Endothelial cell (in vitro differentiated cells): Measurements from ENCODE around the gene ID1. TPM values are rescaled to one million over a fixed set of nuclear protein-coding genes. Genes with fewer than 3 reads are reported as not detected.
"Not testable (repeated sequence)": the region's sequence is repeated elsewhere in the genome, so short reads cannot be mapped to it uniquely, and the experiment has no call there.

Experiments
- DNase-seq: peaks from one replicate; pipeline ENCODE4 v3.0.0; 2021; ENCODE audit warnings: low spot score
- H3K27ac Mint-ChIP-seq: one replicate; pipeline ENCODE4 v1.8.0; 2021; ENCODE audit warnings: mixed read lengths, inconsistent platforms; ENCODE audit not compliant: unreplicated experiment
- H3K27me3 Mint-ChIP-seq: one replicate; pipeline ENCODE4 v1.8.0; 2021; ENCODE audit warnings: mild to moderate bottlenecking, moderate library complexity, mixed read lengths, inconsistent platforms; ENCODE audit not compliant: unreplicated experiment
- H3K36me3 Mint-ChIP-seq: one replicate; pipeline ENCODE4 v1.8.0; 2021; ENCODE audit warnings: mild to moderate bottlenecking, low read depth, mixed read lengths, inconsistent platforms; ENCODE audit not compliant: unreplicated experiment
- H3K4me1 Mint-ChIP-seq: one replicate; pipeline ENCODE4 v1.8.0; 2021; ENCODE audit warnings: mild to moderate bottlenecking, mixed read lengths, inconsistent platforms; ENCODE audit not compliant: unreplicated experiment
- H3K4me3 Mint-ChIP-seq: one replicate; pipeline ENCODE4 v1.8.0; 2021; ENCODE audit warnings: mild to moderate bottlenecking, mixed read lengths, inconsistent platforms; ENCODE audit not compliant: unreplicated experiment
- H3K9me3 Mint-ChIP-seq: one replicate; pipeline ENCODE4 v1.8.0; 2021; ENCODE audit warnings: mixed read lengths, inconsistent platforms; ENCODE audit not compliant: unreplicated experiment
- total RNA-seq: library from RNA; stranded (reverse); fragmentation: NEBNext Ultra II Directional; extraction: Animal tissue kit (Norgen Biotek cat#: 25700); gene quantifications from one replicate; pipeline ENCODE4 v1.2.1, GENCODE V29; 2021; ENCODE audit not compliant: unreplicated experiment
- TF ChIP-seq, protein P1 (sequence below): fragments of 200-600 bp; sonication (generic); IDR thresholded peaks from one replicate; pipeline ENCODE4 v1.5.0; 2021; ENCODE audit warnings: antibody characterized with exemption; ENCODE audit not compliant: unreplicated experiment

ID1 gene
- total RNA-seq, 1 donor from 2014 or later = 85.2 TPM

DNA sequence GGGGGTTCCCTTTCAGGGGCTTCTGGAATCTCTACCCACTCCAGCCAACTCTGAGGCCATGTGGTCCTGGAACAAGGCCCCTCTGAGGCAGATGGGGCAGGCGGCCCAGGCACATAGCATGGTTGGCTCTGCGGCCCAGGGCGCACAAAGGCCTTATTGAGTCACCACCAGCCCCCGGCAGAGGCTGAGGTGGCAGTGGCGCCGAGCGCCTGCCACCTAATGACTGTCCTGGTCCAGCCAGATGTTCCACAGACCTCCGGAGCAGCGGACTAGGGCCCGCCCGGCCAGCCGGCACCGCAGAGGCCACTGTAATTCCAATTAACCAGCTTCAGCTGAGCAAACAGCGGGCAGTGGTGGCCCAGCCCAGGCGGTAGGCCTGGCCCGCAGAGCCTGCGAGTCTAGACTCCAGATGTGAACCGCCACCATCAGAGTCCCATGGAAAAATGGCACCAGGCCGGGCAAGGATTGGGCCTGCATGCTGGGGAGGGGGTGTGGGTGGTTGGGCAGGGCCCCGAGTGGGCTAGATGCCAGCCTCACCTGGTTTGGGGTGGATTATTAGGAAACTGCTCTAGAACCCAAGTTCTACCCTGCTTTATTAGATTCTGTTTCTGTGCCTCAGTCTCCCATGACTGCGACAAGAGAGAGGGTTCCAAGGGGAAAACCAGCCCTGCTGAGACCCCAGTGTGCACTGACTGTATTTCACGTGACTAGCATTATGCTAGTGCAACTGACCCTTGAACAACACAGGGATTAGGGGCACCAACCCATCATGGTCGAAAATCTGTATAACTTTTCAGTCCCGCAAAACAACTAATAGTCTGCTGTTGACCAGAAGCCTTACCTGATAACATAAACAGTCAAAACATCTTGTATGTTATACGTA lies 34.1 kb upstream of the ID1 start:
- TF ChIP-seq, protein P1, sequence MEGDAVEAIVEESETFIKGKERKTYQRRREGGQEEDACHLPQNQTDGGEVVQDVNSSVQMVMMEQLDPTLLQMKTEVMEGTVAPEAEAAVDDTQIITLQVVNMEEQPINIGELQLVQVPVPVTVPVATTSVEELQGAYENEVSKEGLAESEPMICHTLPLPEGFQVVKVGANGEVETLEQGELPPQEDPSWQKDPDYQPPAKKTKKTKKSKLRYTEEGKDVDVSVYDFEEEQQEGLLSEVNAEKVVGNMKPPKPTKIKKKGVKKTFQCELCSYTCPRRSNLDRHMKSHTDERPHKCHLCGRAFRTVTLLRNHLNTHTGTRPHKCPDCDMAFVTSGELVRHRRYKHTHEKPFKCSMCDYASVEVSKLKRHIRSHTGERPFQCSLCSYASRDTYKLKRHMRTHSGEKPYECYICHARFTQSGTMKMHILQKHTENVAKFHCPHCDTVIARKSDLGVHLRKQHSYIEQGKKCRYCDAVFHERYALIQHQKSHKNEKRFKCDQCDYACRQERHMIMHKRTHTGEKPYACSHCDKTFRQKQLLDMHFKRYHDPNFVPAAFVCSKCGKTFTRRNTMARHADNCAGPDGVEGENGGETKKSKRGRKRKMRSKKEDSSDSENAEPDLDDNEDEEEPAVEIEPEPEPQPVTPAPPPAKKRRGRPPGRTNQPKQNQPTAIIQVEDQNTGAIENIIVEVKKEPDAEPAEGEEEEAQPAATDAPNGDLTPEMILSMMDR = no peak
- Mint-ChIP-seq H3K36me3 (peaks cover 3% of the 10 kb centered on the region), H3K9me3 (no peaks in the 10 kb centered on the region), H3K27ac (peak overlapping the region; percentile 26), H3K27me3 (peaks cover 25% of the 10 kb centered on the region), H3K4me3 (peak overlapping the region; percentile 42), H3K4me1 (peaks cover 27% of the 10 kb centered on the region)
- no peak for DNase-seq

DNA sequence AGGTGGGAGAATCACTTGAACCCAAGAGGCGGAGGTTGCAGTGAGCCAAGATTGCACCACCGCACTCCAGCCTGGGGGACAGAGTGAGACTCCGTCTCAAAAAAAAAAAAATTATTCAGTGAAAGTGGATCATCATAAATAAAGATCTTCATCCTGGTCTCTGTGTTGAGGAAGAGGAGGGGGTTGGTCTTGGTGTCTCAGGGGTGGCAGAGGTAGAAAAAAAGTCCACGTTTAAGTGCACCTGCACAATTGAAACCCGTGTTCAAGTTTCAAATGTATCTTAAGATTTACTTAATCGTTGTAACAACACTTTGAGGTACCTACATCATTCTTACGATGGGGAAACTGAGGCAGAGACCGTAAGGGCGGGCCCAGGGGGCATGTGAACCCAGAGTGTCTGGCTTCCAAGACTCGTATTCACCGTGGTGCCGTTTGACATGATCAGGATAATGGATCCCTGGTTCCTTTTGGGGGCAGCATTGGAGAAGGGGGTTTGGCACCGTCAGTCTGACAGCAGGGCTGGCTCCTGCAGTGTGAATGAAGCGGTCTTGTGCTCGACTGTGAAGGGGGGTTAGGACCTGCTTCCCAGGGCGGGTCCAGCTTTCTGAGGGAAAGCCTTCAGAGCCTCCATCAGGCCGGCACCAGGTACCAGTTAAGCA lies 32.9 kb upstream of the ID1 start:
- H3K4me3 Mint-ChIP-seq = peak overlapping the region; percentile 79
- TF ChIP-seq, protein P1 = no peak
- peaks cover 27% of the 10 kb centered on the region for H3K4me1 Mint-ChIP-seq
- H3K9me3 Mint-ChIP-seq = no peaks in the 10 kb centered on the region
- DNase-seq = no peak
- H3K27me3 Mint-ChIP-seq = peaks cover 27% of the 10 kb centered on the region
- H3K36me3 Mint-ChIP-seq = peaks cover under 1% of the 10 kb centered on the region
- peak overlapping the region; percentile 90 for H3K27ac Mint-ChIP-seq

DNA sequence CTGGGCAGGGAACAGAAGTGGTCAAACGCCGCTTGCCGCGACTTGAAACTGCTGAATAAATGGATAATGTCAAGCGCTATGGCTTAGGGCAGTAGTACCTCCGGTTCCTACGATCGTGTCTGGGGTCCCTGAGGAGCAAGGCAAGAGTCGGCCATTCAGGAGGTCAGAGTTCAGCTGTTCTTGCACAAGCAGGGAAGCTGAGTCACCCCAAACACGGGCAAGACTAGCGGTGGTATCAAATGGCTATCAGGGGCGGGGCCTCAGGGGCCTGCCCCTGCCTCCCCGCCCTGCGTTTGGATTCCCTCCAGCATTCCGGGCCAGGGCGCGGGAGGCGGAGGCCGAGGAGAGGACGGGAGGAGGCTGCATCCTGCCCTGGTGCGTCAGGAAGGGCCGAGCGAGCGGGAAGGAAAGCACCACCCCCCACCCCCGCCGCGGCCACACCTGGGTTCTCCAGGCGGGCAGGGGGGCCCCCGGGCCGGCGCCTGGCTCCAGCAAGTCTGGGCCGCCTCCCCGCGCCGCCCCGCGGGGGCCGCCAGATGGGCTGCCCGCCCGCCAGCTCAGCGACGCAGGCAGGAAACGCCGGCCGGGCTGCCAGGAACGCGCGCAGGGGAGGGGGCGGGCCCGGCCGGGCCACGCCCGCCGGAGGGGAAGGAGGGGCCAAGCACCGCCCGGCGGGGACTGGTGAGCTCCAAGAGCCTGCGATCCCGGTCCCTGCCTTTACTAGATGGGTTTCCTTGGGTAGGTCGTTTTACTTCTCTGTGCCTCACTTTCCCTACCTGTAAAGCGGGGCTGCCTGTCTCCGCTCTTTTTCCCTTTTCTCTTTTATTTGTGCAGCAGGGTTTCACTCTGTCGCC lies 32.2 kb upstream of the ID1 start:
- peak; percentile 96 for DNase-seq

DNA sequence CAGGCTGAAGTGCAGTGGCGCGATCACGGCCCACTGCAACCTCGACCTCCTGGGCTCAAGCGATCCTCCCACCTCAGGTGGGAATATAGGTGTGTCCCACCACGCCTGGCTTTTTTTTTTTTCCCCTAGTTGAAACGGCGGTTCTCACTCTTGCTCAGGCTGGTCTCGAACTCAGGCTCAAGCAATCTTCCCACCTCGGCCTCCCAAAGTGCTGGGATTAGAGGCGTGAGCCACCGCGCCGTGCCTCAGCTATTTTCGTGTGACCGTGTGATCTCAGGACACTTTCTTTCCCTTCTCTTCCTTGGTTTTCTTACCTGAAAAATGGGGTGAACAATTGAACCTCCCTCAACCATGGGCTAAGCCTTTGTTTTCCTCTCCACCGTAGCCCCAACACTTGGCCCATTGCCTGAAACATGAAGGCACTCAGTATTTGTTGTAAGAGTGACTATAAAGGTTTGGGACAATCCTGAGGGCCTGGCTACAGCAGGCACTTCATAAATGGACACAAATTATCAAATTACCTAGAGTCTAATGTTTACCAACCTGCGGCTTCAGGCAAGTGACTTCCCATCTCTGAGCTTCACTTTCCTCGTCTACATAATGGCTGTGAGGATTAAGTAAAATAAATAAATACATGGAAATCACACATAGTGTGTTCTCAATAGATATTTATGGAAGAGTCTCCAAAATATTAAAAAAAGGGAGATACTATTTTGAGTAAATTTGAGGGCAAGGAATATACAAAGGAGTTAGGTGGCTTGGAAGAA lies 31.4 kb upstream of the ID1 start:
- Mint-ChIP-seq H3K4me1 (peaks cover 25% of the 10 kb centered on the region), H3K36me3 (peaks cover 10% of the 10 kb centered on the region), H3K27ac (peak overlapping the region; percentile 94), H3K9me3 (no peaks in the 10 kb centered on the region), H3K27me3 (peaks cover 24% of the 10 kb centered on the region), H3K4me3 (peak overlapping the region; percentile 83)
- TF ChIP-seq, protein P1 = no peak
- DNase-seq = no peak

More for the DNA sequence above, 32.2 kb upstream of the ID1 start:
- Mint-ChIP-seq H3K4me3 (peak overlapping the region; percentile 83), H3K4me1 (peaks cover 27% of the 10 kb centered on the region), H3K36me3 (peaks cover 8% of the 10 kb centered on the region), H3K9me3 (no peaks in the 10 kb centered on the region), H3K27ac (peak overlapping the region; percentile 94), H3K27me3 (peaks cover 26% of the 10 kb centered on the region)
- TF ChIP-seq, protein P1 = no peak

DNA sequence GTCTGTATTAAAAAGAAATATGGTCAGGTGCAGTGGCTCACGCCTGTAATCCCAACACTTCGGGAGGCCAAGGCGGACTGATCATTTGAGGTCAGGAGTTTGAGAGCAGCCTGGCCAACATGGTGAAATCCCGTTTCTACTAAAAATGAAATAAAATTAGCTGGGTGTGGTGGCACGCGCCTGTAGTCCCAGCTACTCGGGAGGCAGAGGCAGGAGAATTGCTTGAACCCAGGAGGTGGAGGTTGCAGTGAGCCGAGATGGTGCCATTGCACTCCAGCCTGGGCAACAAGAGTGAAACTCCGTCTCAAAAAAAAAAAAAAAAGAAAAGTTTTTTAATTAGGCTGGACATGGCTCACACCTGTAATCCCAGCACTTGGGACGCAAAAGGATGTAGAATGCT lies 30.1 kb upstream of the ID1 start:
- H3K36me3 Mint-ChIP-seq = peaks cover 14% of the 10 kb centered on the region
- not testable (repeated sequence) for H3K9me3 Mint-ChIP-seq, DNase-seq, H3K27ac Mint-ChIP-seq, H3K4me3 Mint-ChIP-seq
- H3K27me3 Mint-ChIP-seq = peaks cover 24% of the 10 kb centered on the region
- peaks cover 15% of the 10 kb centered on the region for H3K4me1 Mint-ChIP-seq
